Measurements from ENCODE around the gene RNF220.

DNA sequence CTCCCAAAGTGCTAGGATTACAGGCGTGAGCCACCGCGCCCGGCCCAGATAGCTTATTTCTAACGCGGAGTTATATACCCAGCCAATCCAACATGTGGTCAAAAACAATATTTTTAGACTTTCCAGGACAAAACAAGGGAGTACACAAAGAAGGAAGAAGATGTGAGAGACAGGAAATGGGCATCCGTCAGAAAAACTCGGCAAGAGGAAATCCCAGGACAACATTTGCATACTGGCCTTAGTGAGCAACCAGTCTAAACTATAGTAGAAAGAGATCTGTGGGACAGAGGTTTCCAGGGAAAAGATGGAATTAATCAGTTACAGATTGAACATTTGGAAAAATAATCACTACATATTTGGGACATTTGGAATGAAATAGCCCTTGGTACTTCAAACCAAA lies 280.8 kb downstream of the RNF220 start:
- TF ChIP-seq, protein P1, sequence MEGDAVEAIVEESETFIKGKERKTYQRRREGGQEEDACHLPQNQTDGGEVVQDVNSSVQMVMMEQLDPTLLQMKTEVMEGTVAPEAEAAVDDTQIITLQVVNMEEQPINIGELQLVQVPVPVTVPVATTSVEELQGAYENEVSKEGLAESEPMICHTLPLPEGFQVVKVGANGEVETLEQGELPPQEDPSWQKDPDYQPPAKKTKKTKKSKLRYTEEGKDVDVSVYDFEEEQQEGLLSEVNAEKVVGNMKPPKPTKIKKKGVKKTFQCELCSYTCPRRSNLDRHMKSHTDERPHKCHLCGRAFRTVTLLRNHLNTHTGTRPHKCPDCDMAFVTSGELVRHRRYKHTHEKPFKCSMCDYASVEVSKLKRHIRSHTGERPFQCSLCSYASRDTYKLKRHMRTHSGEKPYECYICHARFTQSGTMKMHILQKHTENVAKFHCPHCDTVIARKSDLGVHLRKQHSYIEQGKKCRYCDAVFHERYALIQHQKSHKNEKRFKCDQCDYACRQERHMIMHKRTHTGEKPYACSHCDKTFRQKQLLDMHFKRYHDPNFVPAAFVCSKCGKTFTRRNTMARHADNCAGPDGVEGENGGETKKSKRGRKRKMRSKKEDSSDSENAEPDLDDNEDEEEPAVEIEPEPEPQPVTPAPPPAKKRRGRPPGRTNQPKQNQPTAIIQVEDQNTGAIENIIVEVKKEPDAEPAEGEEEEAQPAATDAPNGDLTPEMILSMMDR (IDR thresholded peaks at IDR 0.05): no peak
- TF ChIP-seq POLR2A (IDR thresholded peaks at IDR 0.05): no peak

Data from heart left ventricle (tissue), 13 donors.